HPDE6-E6E7 (cell line): Measurements from ENCODE around the gene LRRC32.

Experiments
- DNase-seq: peaks from one replicate; pipeline ENCODE4 v3.0.0; 2011; ENCODE audit warnings: missing footprints; ENCODE audit errors: extremely low spot score

The LRRC32 gene

GRCh38 chr11:76663912-76664440 is 6.6 kb downstream of the LRRC32 start:
- DNase-seq = no peak

- DNase-seq = no peak
These were observed 7.1 kb downstream of the LRRC32 start for GRCh38 chr11:76663486-76663810.

- no peak for DNase-seq
These were observed 7.7 kb downstream of the LRRC32 start for GRCh38 chr11:76662656-76663485.

GRCh38 chr11:76661834-76662434 is 8.6 kb downstream of the LRRC32 start:
- DNase-seq = no peak

GRCh38 chr11:76661306-76661751 is 9.2 kb downstream of the LRRC32 start:
- DNase-seq = no peak

GRCh38 chr11:76660533-76661305 is 9.8 kb downstream of the LRRC32 start:
- DNase-seq = no peak

- no peak for DNase-seq
These were observed 10.6 kb downstream of the LRRC32 start for GRCh38 chr11:76659672-76660532.

- DNase-seq = no peak
These were observed 11.6 kb downstream of the LRRC32 start for GRCh38 chr11:76658651-76659650.

- DNase-seq = no peak
These were observed 12.3 kb downstream of the LRRC32 start for GRCh38 chr11:76658231-76658630.

- DNase-seq = no peak
These were observed 13.1 kb downstream of the LRRC32 start for GRCh38 chr11:76657187-76658170.

GRCh38 chr11:76656571-76657081 is 13.9 kb downstream of the LRRC32 start:
- DNase-seq = no peak

GRCh38 chr11:76656050-76656531 is 14.5 kb downstream of the LRRC32 start:
- DNase-seq = no peak

GRCh38 chr11:76655501-76656049 is 15.0 kb downstream of the LRRC32 start:
- no peak for DNase-seq

- DNase-seq = no peak
These were observed 15.6 kb downstream of the LRRC32 start for GRCh38 chr11:76654980-76655379.

- no peak for DNase-seq
These were observed 16.2 kb downstream of the LRRC32 start for GRCh38 chr11:76654298-76654851.

- DNase-seq = no peak
These were observed 16.8 kb downstream of the LRRC32 start for GRCh38 chr11:76653674-76654284.

- no peak for DNase-seq
These were observed 17.4 kb downstream of the LRRC32 start for GRCh38 chr11:76653012-76653673.
